GM21367 (cell line): ENCODE results near the gene DENR.
A peak's percentile ranks its signal among the peaks of the same experiment; 100 is the strongest.
"Not testable (repeated sequence)": the region's sequence is repeated elsewhere in the genome, so short reads cannot be mapped to it uniquely, and the experiment has no call there.

Experiments used
- ATAC-seq: cut with Tn5 transposase; IDR thresholded peaks from one replicate; pipeline ENCODE4 v1.9.1; 2021; ENCODE audit not compliant: unreplicated experiment

Gene DENR

GRCh38 chr12:122752464-122753318 lies at the start of gene DENR:
Gene DENR, plus strand, starts transcription at chr12:122752824. Its CDS starts 878 bp downstream, at chr12:122753702.
- peak; percentile 89 for ATAC-seq

GRCh38 chr12:122702890-122703611 lies 49.6 kb upstream of the DENR start, which contains the start of gene HCAR2:
Gene HCAR2, minus strand, starts transcription at chr12:122703357. Its CDS starts 74 bp downstream, at chr12:122703283.
- not testable (repeated sequence) for ATAC-seq

- not testable (repeated sequence) for ATAC-seq
These were observed 48.8 kb upstream of the DENR start for GRCh38 chr12:122703841-122704240.

- not testable (repeated sequence) for ATAC-seq
These were observed 43.3 kb upstream of the DENR start for GRCh38 chr12:122709287-122709686.

GRCh38 chr12:122710341-122710740 lies 42.3 kb upstream of the DENR start:
- ATAC-seq = not testable (repeated sequence)

- not testable (repeated sequence) for ATAC-seq
These were observed 41.4 kb upstream of the DENR start for GRCh38 chr12:122711266-122711665.

GRCh38 chr12:122713491-122714188 lies 39.0 kb upstream of the DENR start:
- not testable (repeated sequence) for ATAC-seq

GRCh38 chr12:122715211-122715610 lies 37.4 kb upstream of the DENR start:
- ATAC-seq = not testable (repeated sequence)

GRCh38 chr12:122716658-122717057 lies 36.0 kb upstream of the DENR start, which contains the start of gene HCAR3:
Gene HCAR3, minus strand, starts transcription at chr12:122716811. Its CDS starts 74 bp downstream, at chr12:122716737.
- not testable (repeated sequence) for ATAC-seq

GRCh38 chr12:122721057-122721545 lies 31.5 kb upstream of the DENR start:
- no peak for ATAC-seq

- no peak for ATAC-seq
These were observed 30.2 kb upstream of the DENR start for GRCh38 chr12:122722387-122722786.

- ATAC-seq = no peak
These were observed 27.9 kb upstream of the DENR start for GRCh38 chr12:122724641-122725243.

GRCh38 chr12:122725452-122726079 lies 27.1 kb upstream of the DENR start:
- ATAC-seq = no peak

GRCh38 chr12:122726080-122726558 lies 26.5 kb upstream of the DENR start:
- ATAC-seq = no peak

GRCh38 chr12:122729583-122730214 lies 22.9 kb upstream of the DENR start:
- ATAC-seq = no peak

- no peak for ATAC-seq
These were observed 22.2 kb upstream of the DENR start, which contains the start of gene HCAR1 for GRCh38 chr12:122730215-122731014. Gene HCAR1, minus strand, starts transcription at chr12:122730844. Its CDS starts 505 bp downstream, at chr12:122730339.

GRCh38 chr12:122732170-122732569 lies 20.5 kb upstream of the DENR start:
- ATAC-seq = no peak

- no peak for ATAC-seq
These were observed 20.0 kb upstream of the DENR start for GRCh38 chr12:122732611-122733010.
